Endothelial cell of umbilical vein (primary cell): ENCODE data around the gene CPNE5.

Experiments
- EZH2 ChIP-seq: IDR thresholded peaks from 2 replicates; pipeline ENCODE4 v1.6.1; 2012; ENCODE audit warnings: borderline replicate concordance, low read depth, mild to moderate bottlenecking, moderate library complexity, low read length, inconsistent platforms; ENCODE audit not compliant: severe bottlenecking
- JUN ChIP-seq: IDR thresholded peaks from 2 replicates; pipeline ENCODE4 v1.6.1; 2011; ENCODE audit warnings: borderline replicate concordance, low read depth; ENCODE audit not compliant: insufficient read length, insufficient read depth
- POLR2A ChIP-seq: IDR thresholded peaks from 2 replicates; pipeline ENCODE4 v1.6.1; 2012; ENCODE audit warnings: low read depth, mild to moderate bottlenecking, control low read depth, low read length
- POLR2AphosphoS5 ChIP-seq: IDR thresholded peaks from 2 replicates; pipeline ENCODE4 v1.6.1; 2012; ENCODE audit warnings: low read depth, mild to moderate bottlenecking, control low read depth, low read length, moderate library complexity; ENCODE audit not compliant: insufficient read depth
- TF ChIP-seq, protein P1 (sequence below), 2 donors: IDR thresholded peaks; 1 replicate in 1 of 2; 2 replicates in 1 of 2; pipeline ENCODE4 v1.5.1; 2011; ENCODE audit warnings: low read length in 2 of 2, mild to moderate bottlenecking in 2 of 2, moderate library complexity in 2 of 2, control low read depth in 1 of 2, inconsistent platforms in 1 of 2, low read depth in 1 of 2; ENCODE audit not compliant: insufficient read depth in 1 of 2; ENCODE audit errors: extremely low read depth in 1 of 2

DNA sequence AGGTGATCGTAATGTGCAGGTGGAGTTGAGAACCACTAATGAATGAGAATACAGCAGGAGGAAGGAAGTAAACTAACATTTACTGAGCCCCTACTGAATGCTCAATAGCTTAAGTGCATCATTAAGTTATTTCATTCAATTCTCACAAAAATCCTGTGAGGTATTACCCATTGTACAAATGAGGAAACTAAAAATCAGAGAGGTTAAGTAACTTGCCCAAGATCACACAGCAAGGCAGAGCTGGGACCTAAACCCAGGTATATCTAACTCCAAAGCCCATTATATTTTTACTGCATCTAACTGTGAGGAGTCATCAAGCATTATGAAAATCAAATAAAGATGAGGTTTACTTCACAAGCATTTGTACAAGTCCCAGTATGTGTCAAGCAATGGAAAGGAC lies 35.3 kb downstream of the CPNE5 start:
- TF ChIP-seq POLR2A: no peak
- TF ChIP-seq, protein P1, sequence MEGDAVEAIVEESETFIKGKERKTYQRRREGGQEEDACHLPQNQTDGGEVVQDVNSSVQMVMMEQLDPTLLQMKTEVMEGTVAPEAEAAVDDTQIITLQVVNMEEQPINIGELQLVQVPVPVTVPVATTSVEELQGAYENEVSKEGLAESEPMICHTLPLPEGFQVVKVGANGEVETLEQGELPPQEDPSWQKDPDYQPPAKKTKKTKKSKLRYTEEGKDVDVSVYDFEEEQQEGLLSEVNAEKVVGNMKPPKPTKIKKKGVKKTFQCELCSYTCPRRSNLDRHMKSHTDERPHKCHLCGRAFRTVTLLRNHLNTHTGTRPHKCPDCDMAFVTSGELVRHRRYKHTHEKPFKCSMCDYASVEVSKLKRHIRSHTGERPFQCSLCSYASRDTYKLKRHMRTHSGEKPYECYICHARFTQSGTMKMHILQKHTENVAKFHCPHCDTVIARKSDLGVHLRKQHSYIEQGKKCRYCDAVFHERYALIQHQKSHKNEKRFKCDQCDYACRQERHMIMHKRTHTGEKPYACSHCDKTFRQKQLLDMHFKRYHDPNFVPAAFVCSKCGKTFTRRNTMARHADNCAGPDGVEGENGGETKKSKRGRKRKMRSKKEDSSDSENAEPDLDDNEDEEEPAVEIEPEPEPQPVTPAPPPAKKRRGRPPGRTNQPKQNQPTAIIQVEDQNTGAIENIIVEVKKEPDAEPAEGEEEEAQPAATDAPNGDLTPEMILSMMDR (IDR thresholded peaks at IDR 0.05; ENCODE audit: extremely low read depth in 1 of 2, insufficient read depth in 1 of 2, low read depth in 1 of 2, low read length in 2 of 2): no peak
- no peak for TF ChIP-seq EZH2
- no peak for TF ChIP-seq POLR2AphosphoS5
- TF ChIP-seq JUN: no peak
